Panc1 (cell line): ENCODE results near the gene WNT7A. TPM values are rescaled to one million over a fixed set of nuclear protein-coding genes. Genes with fewer than 3 reads are reported as not detected.

ENCODE experiments used
- ATAC-seq: fragments of 200-7000 bp; cut with Tn5 transposase; 2 replicates; pipeline ENCODE4 v1.9.1; 2020; ENCODE audit warnings: mild to moderate bottlenecking, moderate library complexity
- BruUV-seq: library from RNA; stranded (reverse); fragments of 400-500 nt; replicated peaks from 2 replicates; lab custom pipeline; 2021; lab: Mats Ljungman, UMichigan
- CTCF ChIA-PET: fragments of 300-600 bp; sonication (Branson Sonifier 250); formaldehyde crosslinking; loops from one replicate; lab custom pipeline; 2022; ENCODE audit warnings: antibody characterized with exemption; lab: Charles Lee
- POLR2A ChIA-PET: fragments of 300-600 bp; sonication (Branson Sonifier 250); formaldehyde crosslinking; loops from one replicate; lab custom pipeline; 2022; ENCODE audit warnings: antibody characterized with exemption; lab: Charles Lee
- DNase-seq: peaks from one replicate; pipeline ENCODE4 v3.0.0-alpha.2; 2010; ENCODE audit warnings: low read depth, low spot score
- H3K27ac ChIP-seq: 2 replicates; pipeline ENCODE4 v1.5.1; 2011; ENCODE audit warnings: mild to moderate bottlenecking, low read length, inconsistent platforms
- H3K27me3 ChIP-seq: fragments of 200-500 bp; sonication (Bioruptor generic); 2 replicates; pipeline ENCODE4 v1.6.0; 2014; ENCODE audit warnings: low read length, inconsistent platforms; ENCODE audit not compliant: control insufficient read depth, insufficient read depth
- H3K36me3 ChIP-seq: fragments of 200-500 bp; sonication (Bioruptor generic); 2 replicates; pipeline ENCODE4 v1.5.1; 2014; ENCODE audit warnings: inconsistent platforms, mild to moderate bottlenecking, low read length, moderate library complexity; ENCODE audit not compliant: control insufficient read depth, insufficient read depth
- H3K4me1 ChIP-seq: 2 replicates; pipeline ENCODE4 v1.5.1; 2011; ENCODE audit warnings: inconsistent platforms, mild to moderate bottlenecking, low read length, moderate library complexity; ENCODE audit not compliant: control insufficient read depth, insufficient read depth
- H3K4me3 ChIP-seq, 2 experiments: 2 replicates each; pipeline ENCODE4 v1.5.1; 2011 to 2012; ENCODE audit warnings: low read depth in 2 of 2, low read length in 2 of 2, mild to moderate bottlenecking in 2 of 2, inconsistent platforms in 1 of 2, moderate library complexity in 1 of 2
- H3K9me3 ChIP-seq: fragments of 200-500 bp; sonication (Bioruptor generic); 2 replicates; pipeline ENCODE4 v1.5.1; 2014; ENCODE audit warnings: low read depth, mild to moderate bottlenecking, inconsistent platforms, low read length, moderate library complexity; ENCODE audit not compliant: control insufficient read depth, insufficient read depth
- POLR2AphosphoS5 ChIP-seq: IDR thresholded peaks from 2 replicates; pipeline ENCODE4 v1.6.1; 2012; ENCODE audit warnings: mild to moderate bottlenecking, low read depth, low read length, moderate library complexity
- SIN3A ChIP-seq: IDR thresholded peaks from 2 replicates; pipeline ENCODE4 v1.6.1; 2012; ENCODE audit warnings: low read depth, mild to moderate bottlenecking, low read length, moderate library complexity, borderline replicate concordance; ENCODE audit not compliant: insufficient read depth
- TCF7L2 ChIP-seq: IDR thresholded peaks from 2 replicates; pipeline ENCODE4 v1.6.1; 2011; ENCODE audit warnings: mild to moderate bottlenecking, low read depth, low read length, inconsistent platforms
- in situ Hi-C: cut with HindIII; loops from 2 replicates; pipeline ENCODE4 v1.10.0; 2016; ENCODE audit warnings: low sequenced_read_pairs, low pct_unique_long_range_greater_than_20kb
- intact Hi-C: fragments of 100-400 bp; cut with micrococcal nuclease; formaldehyde crosslinking; loops from one replicate; pipeline ENCODE4 v1.10.0; 2022; ENCODE audit not compliant: unreplicated experiment
- total RNA-seq: library from RNA; stranded (reverse); gene quantifications from one replicate; pipeline ENCODE4 v1.2.1, GENCODE V29; 2021; ENCODE audit not compliant: unreplicated experiment
- TF ChIP-seq, protein P1 (sequence below): fragments of 450-650 bp; IDR thresholded peaks from 2 replicates; pipeline ENCODE4 v1.5.1; 2017; ENCODE audit warnings: mild to moderate bottlenecking
- TF ChIP-seq, protein P2 (sequence below), 2 experiments: IDR thresholded peaks; 2 replicates each; pipeline ENCODE4 v1.6.1; 2011 to 2012; ENCODE audit warnings: low read depth in 2 of 2, control low read depth in 1 of 2, low read length in 1 of 2, mild to moderate bottlenecking in 1 of 2, moderate library complexity in 1 of 2; ENCODE audit not compliant: insufficient read depth in 1 of 2

The WNT7A gene
- total RNA-seq, 1 experiment from 2014 or later, result not detected

GRCh38 chr3:13812034-13812471 is 67.8 kb downstream of the WNT7A start:
- ChIA-PET CTCF (no interaction called here), POLR2A (no interaction called here)
- in situ Hi-C loops, result no loop called here
- Histone ChIP-seq H3K4me1 (no peaks in the 10 kb centered on the region), H3K36me3 (no peaks in the 10 kb centered on the region), H3K9me3 (peaks cover 2% of the 10 kb centered on the region; the same call in 1 of the 2 replicates), H3K4me3 (no peak overlapping the region), H3K27ac (no peak overlapping the region), H3K27me3 (no peaks in the 10 kb centered on the region)
- intact Hi-C loops, result no loop called here
- TF ChIP-seq, protein P1, sequence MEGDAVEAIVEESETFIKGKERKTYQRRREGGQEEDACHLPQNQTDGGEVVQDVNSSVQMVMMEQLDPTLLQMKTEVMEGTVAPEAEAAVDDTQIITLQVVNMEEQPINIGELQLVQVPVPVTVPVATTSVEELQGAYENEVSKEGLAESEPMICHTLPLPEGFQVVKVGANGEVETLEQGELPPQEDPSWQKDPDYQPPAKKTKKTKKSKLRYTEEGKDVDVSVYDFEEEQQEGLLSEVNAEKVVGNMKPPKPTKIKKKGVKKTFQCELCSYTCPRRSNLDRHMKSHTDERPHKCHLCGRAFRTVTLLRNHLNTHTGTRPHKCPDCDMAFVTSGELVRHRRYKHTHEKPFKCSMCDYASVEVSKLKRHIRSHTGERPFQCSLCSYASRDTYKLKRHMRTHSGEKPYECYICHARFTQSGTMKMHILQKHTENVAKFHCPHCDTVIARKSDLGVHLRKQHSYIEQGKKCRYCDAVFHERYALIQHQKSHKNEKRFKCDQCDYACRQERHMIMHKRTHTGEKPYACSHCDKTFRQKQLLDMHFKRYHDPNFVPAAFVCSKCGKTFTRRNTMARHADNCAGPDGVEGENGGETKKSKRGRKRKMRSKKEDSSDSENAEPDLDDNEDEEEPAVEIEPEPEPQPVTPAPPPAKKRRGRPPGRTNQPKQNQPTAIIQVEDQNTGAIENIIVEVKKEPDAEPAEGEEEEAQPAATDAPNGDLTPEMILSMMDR, result no peak
- TF ChIP-seq TCF7L2 (no peak), SIN3A (no peak), POLR2AphosphoS5 (no peak)
- TF ChIP-seq, protein P2, sequence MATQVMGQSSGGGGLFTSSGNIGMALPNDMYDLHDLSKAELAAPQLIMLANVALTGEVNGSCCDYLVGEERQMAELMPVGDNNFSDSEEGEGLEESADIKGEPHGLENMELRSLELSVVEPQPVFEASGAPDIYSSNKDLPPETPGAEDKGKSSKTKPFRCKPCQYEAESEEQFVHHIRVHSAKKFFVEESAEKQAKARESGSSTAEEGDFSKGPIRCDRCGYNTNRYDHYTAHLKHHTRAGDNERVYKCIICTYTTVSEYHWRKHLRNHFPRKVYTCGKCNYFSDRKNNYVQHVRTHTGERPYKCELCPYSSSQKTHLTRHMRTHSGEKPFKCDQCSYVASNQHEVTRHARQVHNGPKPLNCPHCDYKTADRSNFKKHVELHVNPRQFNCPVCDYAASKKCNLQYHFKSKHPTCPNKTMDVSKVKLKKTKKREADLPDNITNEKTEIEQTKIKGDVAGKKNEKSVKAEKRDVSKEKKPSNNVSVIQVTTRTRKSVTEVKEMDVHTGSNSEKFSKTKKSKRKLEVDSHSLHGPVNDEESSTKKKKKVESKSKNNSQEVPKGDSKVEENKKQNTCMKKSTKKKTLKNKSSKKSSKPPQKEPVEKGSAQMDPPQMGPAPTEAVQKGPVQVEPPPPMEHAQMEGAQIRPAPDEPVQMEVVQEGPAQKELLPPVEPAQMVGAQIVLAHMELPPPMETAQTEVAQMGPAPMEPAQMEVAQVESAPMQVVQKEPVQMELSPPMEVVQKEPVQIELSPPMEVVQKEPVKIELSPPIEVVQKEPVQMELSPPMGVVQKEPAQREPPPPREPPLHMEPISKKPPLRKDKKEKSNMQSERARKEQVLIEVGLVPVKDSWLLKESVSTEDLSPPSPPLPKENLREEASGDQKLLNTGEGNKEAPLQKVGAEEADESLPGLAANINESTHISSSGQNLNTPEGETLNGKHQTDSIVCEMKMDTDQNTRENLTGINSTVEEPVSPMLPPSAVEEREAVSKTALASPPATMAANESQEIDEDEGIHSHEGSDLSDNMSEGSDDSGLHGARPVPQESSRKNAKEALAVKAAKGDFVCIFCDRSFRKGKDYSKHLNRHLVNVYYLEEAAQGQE (IDR thresholded peaks at IDR 0.05; ENCODE audit: insufficient read depth in 1 of 2, low read depth in 2 of 2, low read length in 1 of 2), result no peak
- ATAC-seq (no peak), DNase-seq (no peak)
- BruUV-seq, result no TSS peak

DNA sequence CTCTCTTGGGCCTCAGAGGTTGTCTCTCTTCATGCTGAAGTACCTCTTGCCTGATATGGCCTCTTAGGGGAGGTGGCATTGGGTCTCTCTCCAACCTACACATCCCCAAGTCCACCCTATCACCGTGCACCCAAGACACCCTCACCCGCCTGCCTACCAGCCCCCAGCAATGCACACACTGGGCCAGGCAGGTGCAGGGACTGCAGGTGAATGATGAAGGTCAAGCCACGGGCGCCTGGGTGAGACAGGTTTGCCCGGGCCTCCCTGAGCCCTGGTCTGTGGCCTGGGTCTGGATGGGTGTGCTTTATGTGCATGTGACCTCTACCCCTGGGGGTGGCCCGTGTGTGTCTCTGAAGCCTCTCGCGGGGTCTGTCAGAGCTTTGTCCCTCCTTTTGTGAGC is 68.3 kb downstream of the WNT7A start:
- BruUV-seq, result no TSS peak
- ChIA-PET POLR2A (no interaction called here), CTCF (no interaction called here)

More for the DNA sequence above, 68.3 kb downstream of the WNT7A start:
- ATAC-seq, result no peak
- H3K27ac ChIP-seq, result no peak overlapping the region
- H3K4me1 ChIP-seq, result no peaks in the 10 kb centered on the region
- H3K4me3 ChIP-seq, result no peak overlapping the region
- TF ChIP-seq SIN3A (no peak), POLR2AphosphoS5 (no peak), TCF7L2 (no peak)
- TF ChIP-seq, protein P1, result no peak
- TF ChIP-seq, protein P2 (IDR thresholded peaks at IDR 0.05; ENCODE audit: insufficient read depth in 1 of 2, low read depth in 2 of 2, low read length in 1 of 2), result no peak
- no peaks in the 10 kb centered on the region for H3K36me3 ChIP-seq
- intact Hi-C loops, result no loop called here
- in situ Hi-C loops, result no loop called here
- no peak for DNase-seq
- H3K9me3 ChIP-seq, result peaks cover 2% of the 10 kb centered on the region; the same call in 1 of the 2 replicates
- no peaks in the 10 kb centered on the region for H3K27me3 ChIP-seq
